ENCODE data around the gene CDK5RAP2.

CDK5RAP2 gene

GRCh38 chr9:120545701-120546550 lies 34.0 kb downstream of the CDK5RAP2 start:
- in situ Hi-C loops (cut with HindIII; ENCODE audit: low sequenced_read_pairs): no loop called here

GRCh38 chr9:120544441-120544840 lies 35.5 kb downstream of the CDK5RAP2 start:
- in situ Hi-C loops (cut with HindIII; ENCODE audit: low sequenced_read_pairs): no loop called here

GRCh38 chr9:120542701-120543490 lies 37.1 kb downstream of the CDK5RAP2 start:
- in situ Hi-C loops (cut with HindIII; ENCODE audit: low sequenced_read_pairs): no loop called here

GRCh38 chr9:120541921-120542320 lies 38.0 kb downstream of the CDK5RAP2 start:
- in situ Hi-C loops (cut with HindIII; ENCODE audit: low sequenced_read_pairs): no loop called here

GRCh38 chr9:120539951-120540350 lies 40.0 kb downstream of the CDK5RAP2 start:
- in situ Hi-C loops (cut with HindIII; ENCODE audit: low sequenced_read_pairs): no loop called here

GRCh38 chr9:120538339-120538738 lies 41.6 kb downstream of the CDK5RAP2 start:
- in situ Hi-C loops (cut with HindIII; ENCODE audit: low sequenced_read_pairs): no loop called here

GRCh38 chr9:120536949-120537640 lies 42.9 kb downstream of the CDK5RAP2 start:
- in situ Hi-C loops (cut with HindIII; ENCODE audit: low sequenced_read_pairs): no loop called here

- in situ Hi-C loops (cut with HindIII; ENCODE audit: low sequenced_read_pairs): no loop called here
Observed at GRCh38 chr9:120536094-120536493, 43.9 kb downstream of the CDK5RAP2 start.

- in situ Hi-C loops (cut with HindIII; ENCODE audit: low sequenced_read_pairs): loop anchor here (5.0 kb wide), 1 partner anchor 48 kb away; the partner anchor contains the start of gene CDK5RAP2
Observed at GRCh38 chr9:120534266-120534665, 45.7 kb downstream of the CDK5RAP2 start.

GRCh38 chr9:120532891-120533290 lies 47.1 kb downstream of the CDK5RAP2 start:
- in situ Hi-C loops (cut with HindIII; ENCODE audit: low sequenced_read_pairs): loop anchor here (5.0 kb wide), 1 partner anchor 49 kb away; the partner anchor contains the start of gene CDK5RAP2

GRCh38 chr9:120532475-120532874 lies 47.5 kb downstream of the CDK5RAP2 start:
- in situ Hi-C loops (cut with HindIII; ENCODE audit: low sequenced_read_pairs): loop anchor here (5.0 kb wide), 1 partner anchor 50 kb away; the partner anchor contains the start of gene CDK5RAP2

- in situ Hi-C loops (cut with HindIII; ENCODE audit: low sequenced_read_pairs): loop anchor here (5.0 kb wide), 1 partner anchor 51 kb away; the partner anchor contains the start of gene CDK5RAP2
Observed at GRCh38 chr9:120531683-120532300, 48.2 kb downstream of the CDK5RAP2 start.

GRCh38 chr9:120530220-120530832 lies 49.6 kb downstream of the CDK5RAP2 start:
- in situ Hi-C loops (cut with HindIII; ENCODE audit: low sequenced_read_pairs): loop anchor here (5.0 kb wide), 1 partner anchor 52 kb away; the partner anchor contains the start of gene CDK5RAP2

- in situ Hi-C loops (cut with HindIII; ENCODE audit: low sequenced_read_pairs): no loop called here
Observed at GRCh38 chr9:120528829-120529228, 51.1 kb downstream of the CDK5RAP2 start.

- in situ Hi-C loops (cut with HindIII; ENCODE audit: low sequenced_read_pairs): no loop called here
Observed at GRCh38 chr9:120528327-120528726, 51.6 kb downstream of the CDK5RAP2 start.

- in situ Hi-C loops (cut with HindIII; ENCODE audit: low sequenced_read_pairs): no loop called here
Observed at GRCh38 chr9:120526534-120526933, 53.4 kb downstream of the CDK5RAP2 start.

GRCh38 chr9:120524863-120525262 lies 55.1 kb downstream of the CDK5RAP2 start:
- in situ Hi-C loops (cut with HindIII; ENCODE audit: low sequenced_read_pairs): no loop called here

GRCh38 chr9:120524038-120524437 lies 55.9 kb downstream of the CDK5RAP2 start:
- in situ Hi-C loops (cut with HindIII; ENCODE audit: low sequenced_read_pairs): no loop called here

GRCh38 chr9:120522558-120522957 lies 57.4 kb downstream of the CDK5RAP2 start:
- in situ Hi-C loops (cut with HindIII; ENCODE audit: low sequenced_read_pairs): no loop called here

- in situ Hi-C loops (cut with HindIII; ENCODE audit: low sequenced_read_pairs): no loop called here
Observed at GRCh38 chr9:120522032-120522431, 57.9 kb downstream of the CDK5RAP2 start.
